ENCODE measurements around the gene UQCC5. TPM values are rescaled to one million over a fixed set of nuclear protein-coding genes. Genes with fewer than 3 reads are reported as not detected.

Gene UQCC5
- total RNA-seq, 1 experiment from 2014 or later, result 37.8 TPM

GRCh38 chr3:52536369-52537164, at the start of gene UQCC5 (continued):
- TF ChIP-seq ZNF281 (CRISPR knock-in tag; IDR thresholded peaks at IDR 0.05) (peak; percentile 75; the same call in 1 of the 2 replicates), SMAD3 (CRISPR knock-in tag; IDR thresholded peaks at IDR 0.05; ENCODE audit: borderline replicate concordance) (peak; percentile 95), FOXJ3 (CRISPR knock-in tag; IDR thresholded peaks at IDR 0.05; ENCODE audit: borderline replicate concordance) (no peak), CBFB (CRISPR knock-in tag; IDR thresholded peaks at IDR 0.05; ENCODE audit: low read depth) (no peak), IRF1 (CRISPR knock-in tag; IDR thresholded peaks at IDR 0.05) (peak; percentile 91; the same call in 1 of the 2 replicates), ZBTB21 (CRISPR knock-in tag; IDR thresholded peaks at IDR 0.05; ENCODE audit: borderline replicate concordance) (peak; percentile 95; the same call in 1 of the 2 replicates), GABPB1 (CRISPR knock-in tag; IDR thresholded peaks at IDR 0.05) (peak; percentile 55), FOXP4 (CRISPR knock-in tag; IDR thresholded peaks at IDR 0.05) (peak; percentile 87), KAT7 (CRISPR knock-in tag; IDR thresholded peaks at IDR 0.05; ENCODE audit: borderline replicate concordance) (0 out of 2 replicates have a peak, but pooled peaks have one; percentile 34), CREB1 (CRISPR knock-in tag; IDR thresholded peaks at IDR 0.05) (peak; percentile 90), ZSCAN18 (CRISPR knock-in tag; IDR thresholded peaks at IDR 0.05) (0 out of 2 replicates have a peak, but pooled peaks have one; percentile 43)
- TF ChIP-seq, protein P1, sequence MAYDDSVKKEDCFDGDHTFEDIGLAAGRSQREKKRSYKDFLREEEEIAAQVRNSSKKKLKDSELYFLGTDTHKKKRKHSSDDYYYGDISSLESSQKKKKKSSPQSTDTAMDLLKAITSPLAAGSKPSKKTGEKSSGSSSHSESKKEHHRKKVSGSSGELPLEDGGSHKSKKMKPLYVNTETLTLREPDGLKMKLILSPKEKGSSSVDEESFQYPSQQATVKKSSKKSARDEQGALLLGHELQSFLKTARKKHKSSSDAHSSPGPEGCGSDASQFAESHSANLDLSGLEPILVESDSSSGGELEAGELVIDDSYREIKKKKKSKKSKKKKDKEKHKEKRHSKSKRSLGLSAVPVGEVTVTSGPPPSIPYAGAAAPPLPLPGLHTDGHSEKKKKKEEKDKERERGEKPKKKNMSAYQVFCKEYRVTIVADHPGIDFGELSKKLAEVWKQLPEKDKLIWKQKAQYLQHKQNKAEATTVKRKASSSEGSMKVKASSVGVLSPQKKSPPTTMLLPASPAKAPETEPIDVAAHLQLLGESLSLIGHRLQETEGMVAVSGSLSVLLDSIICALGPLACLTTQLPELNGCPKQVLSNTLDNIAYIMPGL (CRISPR knock-in tag; IDR thresholded peaks at IDR 0.05), result peak; percentile 80
- TF ChIP-seq, protein P2, sequence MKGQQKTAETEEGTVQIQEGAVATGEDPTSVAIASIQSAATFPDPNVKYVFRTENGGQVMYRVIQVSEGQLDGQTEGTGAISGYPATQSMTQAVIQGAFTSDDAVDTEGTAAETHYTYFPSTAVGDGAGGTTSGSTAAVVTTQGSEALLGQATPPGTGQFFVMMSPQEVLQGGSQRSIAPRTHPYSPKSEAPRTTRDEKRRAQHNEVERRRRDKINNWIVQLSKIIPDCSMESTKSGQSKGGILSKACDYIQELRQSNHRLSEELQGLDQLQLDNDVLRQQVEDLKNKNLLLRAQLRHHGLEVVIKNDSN (CRISPR knock-in tag; IDR thresholded peaks at IDR 0.05), result peak; percentile 94

- no peak for ATAC-seq
- no peaks in the 10 kb centered on the region for H3K27me3 Mint-ChIP-seq (ENCODE audit: low read depth)
- POLR2A ChIA-PET, result no interaction called here
- no peaks in the 10 kb centered on the region for H3K9me3 Mint-ChIP-seq
- no peaks in the 10 kb centered on the region for H3K4me1 Mint-ChIP-seq
- peaks cover 26% of the 10 kb centered on the region for H3K36me3 Mint-ChIP-seq
- DNase-seq (ENCODE audit: low spot score), result no peak
- CTCF ChIA-PET, result interaction anchor here (0.8 kb wide), 1 partner anchor 99 kb away, joined by 3 read pairs; no protein-coding TSS in a partner anchor
- TF ChIP-seq SMAD4 (CRISPR knock-in tag; IDR thresholded peaks at IDR 0.05), result no peak
- no peak for TF ChIP-seq OVOL2 (CRISPR knock-in tag; IDR thresholded peaks at IDR 0.05; ENCODE audit: borderline replicate concordance)
- no peak overlapping the region for H3K4me3 Mint-ChIP-seq
- peak overlapping the region; percentile 29; the same call in 1 of the 2 replicates for H3K27ac Mint-ChIP-seq
These were observed 49.2 kb upstream of the UQCC5 start for GRCh38 chr3:52487050-52487787.
